Panc1 (cell line): ENCODE data around the gene GAGE13. TPM values are rescaled to one million over a fixed set of nuclear protein-coding genes. Genes with fewer than 3 reads are reported as not detected.

Experiments used
- ATAC-seq: fragments of 200-7000 bp; cut with Tn5 transposase; 2 replicates; pipeline ENCODE4 v1.9.1; 2020; ENCODE audit warnings: mild to moderate bottlenecking, moderate library complexity
- BruUV-seq: library from RNA; stranded (reverse); fragments of 400-500 nt; replicated peaks from 2 replicates; lab custom pipeline; 2021; lab: Mats Ljungman, UMichigan
- CTCF ChIA-PET: fragments of 300-600 bp; sonication (Branson Sonifier 250); formaldehyde crosslinking; loops from one replicate; lab custom pipeline; 2022; ENCODE audit warnings: antibody characterized with exemption; lab: Charles Lee
- POLR2A ChIA-PET: fragments of 300-600 bp; sonication (Branson Sonifier 250); formaldehyde crosslinking; loops from one replicate; lab custom pipeline; 2022; ENCODE audit warnings: antibody characterized with exemption; lab: Charles Lee
- DNase-seq: peaks from one replicate; pipeline ENCODE4 v3.0.0-alpha.2; 2010; ENCODE audit warnings: low read depth, low spot score
- H3K27ac ChIP-seq: 2 replicates; pipeline ENCODE4 v1.5.1; 2011; ENCODE audit warnings: mild to moderate bottlenecking, low read length, inconsistent platforms
- H3K27me3 ChIP-seq: fragments of 200-500 bp; sonication (Bioruptor generic); 2 replicates; pipeline ENCODE4 v1.6.0; 2014; ENCODE audit warnings: low read length, inconsistent platforms; ENCODE audit not compliant: control insufficient read depth, insufficient read depth
- H3K36me3 ChIP-seq: fragments of 200-500 bp; sonication (Bioruptor generic); 2 replicates; pipeline ENCODE4 v1.5.1; 2014; ENCODE audit warnings: inconsistent platforms, mild to moderate bottlenecking, low read length, moderate library complexity; ENCODE audit not compliant: control insufficient read depth, insufficient read depth
- H3K4me1 ChIP-seq: 2 replicates; pipeline ENCODE4 v1.5.1; 2011; ENCODE audit warnings: inconsistent platforms, mild to moderate bottlenecking, low read length, moderate library complexity; ENCODE audit not compliant: control insufficient read depth, insufficient read depth
- H3K4me3 ChIP-seq, 2 experiments: 2 replicates each; pipeline ENCODE4 v1.5.1; 2011 to 2012; ENCODE audit warnings: low read depth in 2 of 2, low read length in 2 of 2, mild to moderate bottlenecking in 2 of 2, inconsistent platforms in 1 of 2, moderate library complexity in 1 of 2
- H3K9me3 ChIP-seq: fragments of 200-500 bp; sonication (Bioruptor generic); 2 replicates; pipeline ENCODE4 v1.5.1; 2014; ENCODE audit warnings: low read depth, mild to moderate bottlenecking, inconsistent platforms, low read length, moderate library complexity; ENCODE audit not compliant: control insufficient read depth, insufficient read depth
- CTCF ChIP-seq: fragments of 450-650 bp; IDR thresholded peaks from 2 replicates; pipeline ENCODE4 v1.5.1; 2017; ENCODE audit warnings: mild to moderate bottlenecking
- POLR2AphosphoS5 ChIP-seq: IDR thresholded peaks from 2 replicates; pipeline ENCODE4 v1.6.1; 2012; ENCODE audit warnings: mild to moderate bottlenecking, low read depth, low read length, moderate library complexity
- REST ChIP-seq, 2 experiments: IDR thresholded peaks; 2 replicates each; pipeline ENCODE4 v1.6.1; 2011 to 2012; ENCODE audit warnings: low read depth in 2 of 2, control low read depth in 1 of 2, low read length in 1 of 2, mild to moderate bottlenecking in 1 of 2, moderate library complexity in 1 of 2; ENCODE audit not compliant: insufficient read depth in 1 of 2
- SIN3A ChIP-seq: IDR thresholded peaks from 2 replicates; pipeline ENCODE4 v1.6.1; 2012; ENCODE audit warnings: low read depth, mild to moderate bottlenecking, low read length, moderate library complexity, borderline replicate concordance; ENCODE audit not compliant: insufficient read depth
- TCF7L2 ChIP-seq: IDR thresholded peaks from 2 replicates; pipeline ENCODE4 v1.6.1; 2011; ENCODE audit warnings: mild to moderate bottlenecking, low read depth, low read length, inconsistent platforms
- in situ Hi-C: cut with HindIII; loops from 2 replicates; pipeline ENCODE4 v1.10.0; 2016; ENCODE audit warnings: low sequenced_read_pairs, low pct_unique_long_range_greater_than_20kb
- intact Hi-C: fragments of 100-400 bp; cut with micrococcal nuclease; formaldehyde crosslinking; loops from one replicate; pipeline ENCODE4 v1.10.0; 2022; ENCODE audit not compliant: unreplicated experiment
- total RNA-seq: library from RNA; stranded (reverse); gene quantifications from one replicate; pipeline ENCODE4 v1.2.1, GENCODE V29; 2021; ENCODE audit not compliant: unreplicated experiment

The GAGE13 gene
- total RNA-seq, 1 experiment from 2014 or later: not detected

- no peak for ATAC-seq
- TF ChIP-seq REST (IDR thresholded peaks at IDR 0.05; ENCODE audit: insufficient read depth in 1 of 2, low read depth in 2 of 2, low read length in 1 of 2): no peak
- TF ChIP-seq SIN3A: no peak
- TF ChIP-seq TCF7L2: no peak
- no peak for TF ChIP-seq CTCF
- no peak for TF ChIP-seq POLR2AphosphoS5
- no peak for DNase-seq
- Histone ChIP-seq H3K27me3 (no peaks in the 10 kb centered on the region), H3K27ac (no peak overlapping the region), H3K9me3 (no peaks in the 10 kb centered on the region), H3K36me3 (no peaks in the 10 kb centered on the region; the same call in 1 of the 2 replicates), H3K4me1 (no peaks in the 10 kb centered on the region), H3K4me3 (no peak overlapping the region)
- intact Hi-C loops: no loop called here
- POLR2A ChIA-PET: no interaction called here
- in situ Hi-C loops: no loop called here
- BruUV-seq: no TSS peak
- CTCF ChIA-PET: interaction anchor here (0.5 kb wide), 1 partner anchor 49 kb away, joined by 3 read pairs; no protein-coding TSS in a partner anchor
These were observed 43.7 kb upstream of the GAGE13 start for GRCh38 chrX:49287665-49288064.

GRCh38 chrX:49290215-49290614, 41.2 kb upstream of the GAGE13 start:
- Histone ChIP-seq H3K9me3 (no peaks in the 10 kb centered on the region), H3K4me1 (no peaks in the 10 kb centered on the region), H3K27ac (no peak overlapping the region), H3K36me3 (no peaks in the 10 kb centered on the region), H3K4me3 (no peak overlapping the region), H3K27me3 (no peaks in the 10 kb centered on the region)
- intact Hi-C loops (no loop called here), in situ Hi-C loops (no loop called here)
- ChIA-PET POLR2A (no interaction called here), CTCF (no interaction called here)
- ATAC-seq (no peak), DNase-seq (no peak)
- no TSS peak for BruUV-seq
- TF ChIP-seq CTCF (no peak), POLR2AphosphoS5 (no peak), TCF7L2 (no peak), REST (IDR thresholded peaks at IDR 0.05; ENCODE audit: insufficient read depth in 1 of 2, low read depth in 2 of 2, low read length in 1 of 2) (no peak), SIN3A (no peak)
